Upper lobe of right lung (tissue), 1 donor: ENCODE measurements around the gene RPH3AL. TPM values are rescaled to one million over a fixed set of nuclear protein-coding genes. Genes with fewer than 3 reads are reported as not detected.

Experiments used
- ATAC-seq: fragments of 200-7000 bp; cut with Tn5 transposase; one replicate; pipeline ENCODE4 v1.9.1; 2020; ENCODE audit warnings: mild to moderate bottlenecking, moderate library complexity
- DNase-seq: peaks from one replicate; pipeline ENCODE4 v3.0.0-alpha.2; 2020
- H3K27ac ChIP-seq: fragments of 200-600 bp; one replicate; pipeline ENCODE4 v1.8.0; 2022
- H3K27me3 ChIP-seq: fragments of 200-600 bp; one replicate; pipeline ENCODE4 v1.8.0; 2022; ENCODE audit warnings: mild to moderate bottlenecking
- H3K36me3 ChIP-seq: fragments of 200-600 bp; one replicate; pipeline ENCODE4 v1.8.0; 2022
- H3K4me1 ChIP-seq: fragments of 200-600 bp; one replicate; pipeline ENCODE4 v1.8.0; 2022
- H3K4me3 ChIP-seq: fragments of 200-600 bp; one replicate; pipeline ENCODE4 v1.8.0; 2022; ENCODE audit warnings: mild to moderate bottlenecking
- H3K9me3 ChIP-seq: fragments of 200-600 bp; one replicate; pipeline ENCODE4 v1.8.0; 2022
- CTCF ChIP-seq: fragments of 200-600 bp; IDR thresholded peaks from one replicate; pipeline ENCODE4 v1.8.0; 2022; ENCODE audit warnings: antibody characterized with exemption
- intact Hi-C: fragments of 100-400 bp; cut with DNase I; formaldehyde crosslinking; loops from one replicate; pipeline ENCODE4 v1.11.0; 2022
- total RNA-seq: library from RNA; stranded (reverse); fragmentation: NEBNext Ultra II Directional; extraction: Animal tissue kit (Norgen Biotek cat#: 25700); gene quantifications from one replicate; pipeline ENCODE4 v1.2.1, GENCODE V29; 2021
- donor health status: DM: no; HTN: yes; CAD: no; lungs with severe emphysema.

RPH3AL gene
- total RNA-seq, 1 donor from 2014 or later, result 33.3 TPM

GRCh38 chr17:269616-270514, 82.7 kb downstream of the RPH3AL start:
- Histone ChIP-seq H3K9me3 (no peaks in the 10 kb centered on the region), H3K36me3 (no peaks in the 10 kb centered on the region), H3K4me3 (no peak overlapping the region), H3K27ac (no peak overlapping the region), H3K4me1 (peaks cover 10% of the 10 kb centered on the region), H3K27me3 (no peaks in the 10 kb centered on the region)
- intact Hi-C loops, result no loop called here
- peak; percentile 23 for ATAC-seq
- TF ChIP-seq CTCF, result no peak
- DNase-seq, result peak; percentile 61

- no peak for TF ChIP-seq CTCF
- intact Hi-C loops, result no loop called here
- no peak overlapping the region for H3K4me3 ChIP-seq
- no peaks in the 10 kb centered on the region for H3K9me3 ChIP-seq
- no peaks in the 10 kb centered on the region for H3K27me3 ChIP-seq
- H3K36me3 ChIP-seq, result no peaks in the 10 kb centered on the region
- DNase-seq (peak; percentile 54), ATAC-seq (peak; percentile 53)
- peaks cover 10% of the 10 kb centered on the region for H3K4me1 ChIP-seq
- no peak overlapping the region for H3K27ac ChIP-seq
These were observed 85.6 kb downstream of the RPH3AL start for GRCh38 chr17:266701-267667.

GRCh38 chr17:266219-266618, 86.4 kb downstream of the RPH3AL start:
- Histone ChIP-seq H3K4me1 (peaks cover 10% of the 10 kb centered on the region), H3K27me3 (no peaks in the 10 kb centered on the region), H3K36me3 (no peaks in the 10 kb centered on the region), H3K4me3 (no peak overlapping the region), H3K9me3 (no peaks in the 10 kb centered on the region), H3K27ac (no peak overlapping the region)
- ATAC-seq, result no peak
- no peak for TF ChIP-seq CTCF
- DNase-seq, result no peak
- intact Hi-C loops, result no loop called here

- no peak for TF ChIP-seq CTCF
- DNase-seq (peak; percentile 50), ATAC-seq (no peak)
- Histone ChIP-seq H3K27me3 (no peaks in the 10 kb centered on the region), H3K9me3 (no peaks in the 10 kb centered on the region), H3K36me3 (no peaks in the 10 kb centered on the region), H3K4me1 (peaks cover 10% of the 10 kb centered on the region), H3K4me3 (no peak overlapping the region), H3K27ac (no peak overlapping the region)
- intact Hi-C loops, result no loop called here
These were observed 86.9 kb downstream of the RPH3AL start for GRCh38 chr17:265718-266117.

GRCh38 chr17:263773-264172, 88.8 kb downstream of the RPH3AL start:
- no peaks in the 10 kb centered on the region for H3K36me3 ChIP-seq
- peaks cover 10% of the 10 kb centered on the region for H3K4me1 ChIP-seq
- H3K27ac ChIP-seq, result no peak overlapping the region
- H3K9me3 ChIP-seq, result no peaks in the 10 kb centered on the region
- TF ChIP-seq CTCF, result no peak
- ATAC-seq (no peak), DNase-seq (no peak)
- no peak overlapping the region for H3K4me3 ChIP-seq
- no peaks in the 10 kb centered on the region for H3K27me3 ChIP-seq
- intact Hi-C loops, result no loop called here
